ENCODE results near the gene AKIRIN2.
A peak's percentile ranks its signal among the peaks of the same experiment; 100 is the strongest.

Gene AKIRIN2

GRCh38 chr6:87701676-87702588 is at the start of gene AKIRIN2:
Gene AKIRIN2, minus strand, starts transcription at chr6:87702233. Its CDS starts 549 bp downstream, at chr6:87701684.
- DNase-seq (ENCODE audit: low spot score) = peak; percentile 74

DNA sequence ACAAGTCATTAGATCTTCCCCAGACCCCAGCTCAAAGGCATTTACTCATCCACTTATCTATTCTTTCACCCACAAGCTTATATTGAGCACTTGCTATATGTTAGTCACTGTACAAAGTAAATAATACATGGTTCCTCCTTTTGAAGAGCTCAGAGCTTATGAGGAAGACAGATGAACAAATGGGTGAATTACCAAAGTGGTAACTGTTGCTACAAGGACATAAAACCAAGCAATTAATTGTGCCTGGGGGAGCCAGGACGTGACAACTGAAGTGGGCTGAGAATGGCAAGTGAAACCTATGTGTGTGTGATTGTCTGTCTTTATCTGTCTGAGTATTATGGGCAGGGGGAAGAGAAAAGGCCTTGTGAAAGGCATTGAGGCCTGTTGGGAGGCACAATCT is 45.6 kb upstream of the AKIRIN2 start:
- DNase-seq (ENCODE audit: low spot score) = no peak

DNA sequence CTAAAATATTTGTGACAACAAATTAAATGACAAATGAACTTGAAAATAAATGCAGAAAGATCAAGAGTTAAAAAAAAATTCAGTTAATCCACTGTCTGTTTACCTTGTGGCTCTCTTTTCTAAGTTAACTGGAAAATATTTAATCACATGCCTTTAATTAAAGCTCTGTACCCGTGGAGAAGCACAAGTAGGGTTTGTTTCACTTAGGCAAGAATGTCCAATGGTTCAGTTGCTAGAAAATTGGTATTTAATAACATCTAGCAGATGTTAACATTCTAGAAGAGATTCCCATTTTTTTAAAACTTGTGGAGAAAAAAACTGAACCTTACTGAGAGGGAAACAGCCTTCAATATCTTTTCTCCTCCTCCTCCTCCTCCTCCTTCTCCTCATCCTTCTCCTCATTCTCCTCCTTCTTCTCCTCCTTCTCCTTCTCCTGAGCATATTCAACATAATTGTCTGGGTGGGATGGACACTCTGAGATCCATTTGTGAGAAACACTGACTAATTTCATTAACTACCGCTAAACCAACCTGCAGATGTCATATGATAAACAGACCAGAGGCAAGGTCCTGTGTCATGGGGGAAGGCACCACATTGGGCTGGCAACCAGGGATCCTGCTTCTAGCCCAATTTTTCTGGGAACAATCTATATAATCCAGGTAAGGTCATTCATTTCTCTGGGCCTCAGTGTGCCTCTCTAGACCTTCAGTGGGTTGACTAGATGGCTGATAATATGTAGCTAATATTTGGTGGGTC is 44.1 kb upstream of the AKIRIN2 start:
- DNase-seq (ENCODE audit: low spot score) = no peak

DNA sequence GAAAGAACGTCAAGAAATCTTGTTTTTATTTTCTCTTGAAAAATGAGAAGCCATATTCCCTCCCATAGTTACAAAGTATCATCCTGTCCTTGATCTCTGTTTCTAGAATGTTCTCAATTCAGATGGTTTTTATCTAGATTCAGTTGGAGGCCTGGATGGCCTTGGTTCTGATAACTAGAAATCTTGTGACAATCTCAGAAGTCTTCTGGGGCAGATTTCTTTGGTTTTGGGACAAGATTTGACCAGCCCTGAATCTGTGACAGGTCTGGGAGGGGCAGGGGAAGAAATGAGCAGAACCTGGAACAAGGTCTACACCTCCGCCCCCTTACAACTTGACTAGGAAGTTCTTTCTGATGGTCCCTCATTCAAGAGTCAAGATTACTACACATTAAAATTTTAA is 41.4 kb upstream of the AKIRIN2 start:
- DNase-seq (ENCODE audit: low spot score) = no peak

DNA sequence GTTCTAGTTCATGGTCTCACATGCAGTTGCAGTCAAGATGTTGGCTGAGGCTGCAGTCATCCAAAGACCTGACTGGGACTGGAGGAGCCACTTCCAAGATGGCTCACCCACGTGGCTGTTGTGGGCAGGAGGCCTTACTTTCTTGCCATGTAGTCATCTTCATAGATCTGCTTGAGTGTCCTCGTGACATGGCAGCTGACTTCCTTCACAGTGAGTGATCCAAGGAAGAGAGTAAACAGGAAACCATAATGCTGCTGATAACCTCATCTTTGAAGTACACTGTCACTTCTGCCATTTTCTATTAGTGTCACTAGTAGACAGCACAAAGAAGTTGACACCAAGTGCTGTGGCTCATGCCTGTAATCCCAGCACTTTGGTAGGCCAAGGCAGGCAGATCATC is 40.1 kb upstream of the AKIRIN2 start:
- no peak for DNase-seq (ENCODE audit: low spot score)

DNA sequence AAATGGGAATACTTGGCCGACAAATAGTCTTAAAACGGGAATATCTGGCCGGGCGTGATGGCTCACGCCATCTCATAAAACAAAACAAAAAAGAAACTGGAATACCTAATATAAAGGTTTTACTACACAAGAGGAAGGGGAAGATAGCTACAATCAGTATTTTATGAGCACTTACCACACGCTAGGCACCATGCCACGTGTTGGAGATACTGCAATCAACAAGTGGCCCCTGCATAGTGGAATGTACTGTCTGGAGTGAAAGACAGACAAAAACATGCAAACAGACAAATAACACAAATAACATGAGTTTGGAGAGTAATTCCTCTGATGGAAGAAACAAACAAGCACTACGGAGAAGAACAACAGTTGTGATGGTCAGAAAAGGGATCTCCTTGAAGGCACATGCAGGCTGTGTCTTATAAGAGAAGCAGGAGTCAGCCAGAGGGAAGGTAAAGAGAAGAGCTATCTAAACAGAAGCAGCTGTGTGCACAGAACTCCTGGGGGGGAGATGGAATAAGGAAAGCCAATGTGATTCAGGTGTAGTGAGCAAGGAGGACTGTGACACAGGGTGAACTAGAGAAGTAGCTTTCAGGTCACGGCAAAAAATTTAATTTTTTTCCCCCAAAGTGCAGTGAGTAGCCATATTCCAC is 39.1 kb upstream of the AKIRIN2 start:
- no peak for DNase-seq (ENCODE audit: low spot score)

DNA sequence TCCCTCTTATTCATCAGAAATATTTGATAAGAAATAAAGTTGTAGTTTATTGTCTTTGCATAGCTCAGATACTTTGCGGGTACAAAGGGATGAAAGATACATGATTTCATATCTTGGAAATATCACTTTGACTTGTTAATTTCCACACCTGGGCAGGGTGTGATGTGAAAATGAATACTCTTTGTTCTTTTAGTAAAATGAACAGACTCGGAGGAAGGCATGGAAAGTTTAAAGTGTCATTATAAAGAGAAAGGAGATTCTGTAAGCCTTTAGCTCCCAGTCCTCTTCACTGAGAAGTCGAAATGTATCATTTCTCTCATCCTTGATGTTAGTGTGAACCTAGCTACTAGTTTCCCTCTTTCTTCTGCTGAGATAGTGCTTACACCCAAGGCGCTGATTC is 36.7 kb upstream of the AKIRIN2 start:
- DNase-seq (ENCODE audit: low spot score) = no peak

- no peak for DNase-seq (ENCODE audit: low spot score)
Measured at GRCh38 chr6:87738000-87738399, 36.0 kb upstream of the AKIRIN2 start.

DNA sequence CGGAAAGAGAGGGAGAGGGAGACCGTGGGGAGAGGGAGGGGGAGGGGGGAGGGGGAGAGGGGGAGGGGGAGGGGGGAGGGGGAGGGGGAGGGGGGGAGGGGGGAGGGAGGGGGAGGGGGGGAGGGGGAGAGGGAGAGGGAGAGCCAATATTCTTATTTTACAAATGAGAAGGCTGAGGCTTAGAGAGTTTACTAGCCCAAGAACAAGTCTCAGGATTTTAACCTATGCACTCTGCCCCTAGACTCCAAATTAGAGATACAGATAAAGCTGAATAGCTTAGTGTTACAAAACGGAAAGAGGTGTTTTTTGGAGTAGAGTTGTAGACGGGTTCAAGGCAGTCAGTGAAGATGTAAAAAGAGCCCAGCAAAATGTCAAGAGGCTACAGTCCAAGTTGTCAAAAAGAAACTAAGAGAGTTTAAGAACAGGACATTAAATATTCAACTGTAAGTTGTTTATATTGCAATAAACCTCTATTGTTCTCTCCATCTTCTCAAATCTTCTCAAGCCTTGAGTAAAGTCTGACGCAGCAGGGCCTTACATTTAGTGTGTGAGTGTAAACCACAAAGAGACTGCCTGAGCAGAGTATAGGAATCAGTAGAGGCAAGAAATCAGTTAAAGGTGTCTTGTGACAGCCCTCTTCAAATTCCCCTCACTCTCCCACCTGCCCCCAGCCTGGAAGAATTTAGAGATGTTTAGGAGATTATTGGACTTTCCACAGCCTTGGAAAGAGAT is 34.9 kb upstream of the AKIRIN2 start:
- no peak for DNase-seq (ENCODE audit: low spot score)

DNA sequence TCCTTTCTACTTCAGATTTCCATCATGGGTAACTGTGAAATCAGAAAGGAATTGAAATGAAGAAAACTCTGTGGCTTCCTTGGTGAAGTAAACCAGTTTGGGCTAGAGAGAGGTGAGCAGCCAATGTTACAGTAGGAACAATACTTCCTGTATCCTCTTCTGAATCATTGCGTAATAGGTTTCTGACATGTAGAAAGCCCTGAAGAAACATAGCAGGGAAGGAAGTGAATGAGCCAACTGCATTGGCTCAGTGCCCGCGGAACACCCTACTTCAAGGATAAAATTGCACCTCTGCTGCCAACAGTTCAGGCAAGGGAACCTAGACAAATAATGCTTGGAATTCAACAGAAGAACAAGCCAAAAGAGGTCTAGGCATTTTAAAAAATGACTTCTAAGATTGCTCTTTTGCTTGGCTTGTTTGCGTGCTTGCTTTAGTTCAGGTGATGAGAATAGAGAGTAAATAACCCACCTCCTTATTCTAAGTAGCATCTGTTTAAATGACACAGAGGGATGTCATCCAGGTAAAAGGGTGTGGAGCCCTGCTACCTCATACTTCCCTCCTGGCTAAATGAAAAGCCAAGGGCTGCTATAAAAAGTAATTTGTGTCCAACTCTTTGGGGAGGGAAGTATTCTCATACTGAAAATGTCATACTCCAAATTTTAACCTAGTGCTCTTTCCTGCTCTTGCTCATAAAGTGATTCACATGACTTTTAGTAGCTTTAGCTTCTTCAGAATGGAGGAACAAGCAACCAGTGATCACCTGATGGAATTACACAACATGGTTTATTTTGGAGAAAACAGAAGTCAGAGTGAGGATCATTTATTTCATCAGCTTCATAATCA is 30.0 kb upstream of the AKIRIN2 start:
- peak; percentile 58 for DNase-seq (ENCODE audit: low spot score)

DNA sequence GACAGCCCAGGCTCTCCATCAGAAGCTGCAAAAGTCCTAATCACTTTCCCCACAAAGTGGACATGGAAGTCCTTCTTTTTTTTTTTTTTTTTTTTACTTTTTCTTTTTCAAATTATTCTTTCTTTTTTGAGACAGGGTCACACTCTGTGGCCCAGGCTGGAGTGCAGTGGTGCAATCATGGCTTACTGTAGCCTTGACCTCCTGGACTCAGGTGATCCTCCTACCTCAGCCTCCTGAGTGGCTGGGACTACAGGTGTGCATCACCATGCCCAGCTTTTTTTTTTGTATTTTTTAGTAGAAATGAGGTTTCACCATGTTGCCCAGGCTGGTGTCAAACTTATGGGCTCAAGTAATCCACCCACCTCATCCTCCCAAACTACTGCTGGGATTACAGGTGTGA is 29.0 kb upstream of the AKIRIN2 start:
- DNase-seq (ENCODE audit: low spot score) = no peak

DNA sequence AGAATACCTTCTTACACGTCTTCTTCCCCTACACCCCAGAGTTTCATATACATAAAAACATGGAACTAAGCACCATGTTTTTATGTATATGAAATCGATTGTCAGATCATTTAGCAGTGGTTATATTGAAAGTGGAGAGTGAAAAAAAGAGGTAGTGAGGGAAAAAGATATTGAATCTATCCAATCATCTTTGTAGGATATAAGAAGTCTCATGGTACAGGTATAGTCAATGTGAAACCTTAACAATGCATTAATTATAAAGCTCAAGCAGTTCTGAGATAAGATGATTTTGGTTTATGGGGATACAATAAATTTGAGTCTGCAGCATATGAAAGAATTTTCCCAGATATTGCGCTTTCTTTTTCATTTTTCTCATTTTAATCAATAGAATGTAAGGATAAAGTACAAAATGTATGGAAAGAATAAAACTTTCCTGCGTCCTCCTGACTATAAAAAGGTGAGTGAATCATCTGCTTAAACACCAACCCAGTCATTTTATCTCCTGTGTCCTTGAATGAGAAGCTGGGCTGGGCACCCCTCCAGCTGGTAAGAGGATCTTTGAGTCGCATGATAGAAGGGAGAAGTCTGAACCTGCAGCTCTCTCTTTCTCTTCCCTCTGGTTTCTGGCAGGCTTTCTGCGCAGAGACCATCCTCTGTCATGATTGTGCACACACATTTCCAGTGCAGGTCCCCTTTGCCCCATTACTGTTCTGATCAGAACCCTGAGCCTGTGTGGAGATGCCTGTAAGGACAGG is 28.1 kb upstream of the AKIRIN2 start:
- DNase-seq (ENCODE audit: low spot score) = no peak

GRCh38 chr6:87728706-87729105 is 26.7 kb upstream of the AKIRIN2 start:
- DNase-seq (ENCODE audit: low spot score) = no peak

- no peak for DNase-seq (ENCODE audit: low spot score)
Measured at GRCh38 chr6:87724983-87725811, 23.2 kb upstream of the AKIRIN2 start.

- DNase-seq (ENCODE audit: low spot score) = no peak
Measured at GRCh38 chr6:87723170-87724078, 21.4 kb upstream of the AKIRIN2 start.

GRCh38 chr6:87722540-87723169 is 20.6 kb upstream of the AKIRIN2 start:
- no peak for DNase-seq (ENCODE audit: low spot score)

DNA sequence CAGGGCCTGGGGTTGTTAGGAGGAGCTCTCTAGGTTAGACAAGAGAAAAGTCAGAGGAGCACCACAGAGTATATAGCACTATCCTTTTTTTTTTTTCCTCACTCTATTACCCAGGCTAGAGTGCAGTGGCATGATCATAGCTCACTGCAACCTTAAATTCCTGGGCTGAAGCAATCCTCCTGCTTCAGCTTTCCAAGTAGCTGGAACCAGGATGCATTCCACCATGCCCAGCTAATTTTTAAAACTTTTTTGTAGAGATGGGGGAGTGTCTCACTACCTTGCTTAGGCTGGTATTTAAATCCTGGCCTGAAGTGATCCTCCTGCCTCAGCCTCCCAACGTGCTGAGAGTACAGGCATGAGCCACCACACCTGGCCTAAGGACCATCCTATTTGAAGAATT is 19.3 kb upstream of the AKIRIN2 start:
- DNase-seq (ENCODE audit: low spot score) = no peak
